Measurements from ENCODE around the gene RAI1.
"Not testable (repeated sequence)": the region's sequence is repeated elsewhere in the genome, so short reads cannot be mapped to it uniquely, and the experiment has no call there.

The RAI1 gene

GRCh38 chr17:17806611-17807274 is 125.5 kb downstream of the RAI1 start:
- DNase-seq = no peak

DNA sequence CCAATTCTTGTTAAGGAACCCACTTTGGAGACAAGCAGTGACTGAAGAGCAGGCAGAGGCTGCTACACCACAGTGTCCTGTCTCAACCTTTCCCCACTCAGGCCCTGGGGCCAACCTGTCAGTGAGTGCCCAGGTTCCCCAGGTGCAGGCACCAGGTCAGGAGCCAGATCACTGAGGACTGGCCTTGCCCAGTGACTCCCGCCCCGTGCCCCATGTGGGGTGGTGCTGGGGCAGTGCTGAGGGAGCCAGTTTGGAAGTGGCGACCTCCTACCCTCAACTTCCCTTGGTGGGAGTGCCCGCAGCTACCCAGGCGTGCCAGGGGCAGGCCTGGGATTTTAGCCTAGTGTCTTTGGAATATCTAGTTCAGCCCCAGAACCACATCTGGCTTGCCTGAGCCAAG is 126.2 kb downstream of the RAI1 start:
- no peak for DNase-seq

- not testable (repeated sequence) for DNase-seq
Measured at GRCh38 chr17:17808200-17808599, 126.9 kb downstream of the RAI1 start.

GRCh38 chr17:17808706-17809432 is 127.6 kb downstream of the RAI1 start:
- no peak for DNase-seq

DNA sequence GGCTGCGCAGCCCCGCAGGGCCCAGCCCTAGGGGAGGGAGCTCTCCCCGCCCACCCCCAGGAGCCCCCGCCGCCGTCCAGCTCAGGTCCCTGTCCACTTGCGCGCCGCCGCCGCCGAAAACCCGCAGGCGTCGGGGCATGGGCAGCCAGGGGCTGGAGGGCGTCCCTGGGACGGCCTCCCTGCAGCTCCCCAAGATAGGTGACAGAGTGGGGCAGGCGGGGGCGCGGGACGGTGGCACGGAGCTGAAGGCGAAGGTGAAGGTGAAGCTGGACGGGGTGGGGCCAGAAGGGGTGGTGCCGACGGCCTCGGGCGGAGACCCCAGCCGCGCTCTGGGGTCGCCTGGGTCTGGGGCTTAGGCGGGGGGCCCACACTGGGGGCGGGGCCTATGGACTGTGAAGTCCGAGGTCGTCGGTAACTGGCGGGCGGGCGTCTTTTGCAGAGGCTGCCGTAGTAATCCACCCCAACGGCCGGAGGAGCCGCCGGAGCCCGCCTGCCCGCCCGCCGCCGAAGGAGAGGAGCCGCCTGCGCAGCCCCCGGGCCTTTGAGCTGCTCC is 128.3 kb downstream of the RAI1 start:
- DNase-seq = no peak

- DNase-seq = no peak
Measured at GRCh38 chr17:17810084-17810894, 129.0 kb downstream of the RAI1 start.

- DNase-seq = no peak
Measured at GRCh38 chr17:17810895-17811248, 129.6 kb downstream of the RAI1 start.

DNA sequence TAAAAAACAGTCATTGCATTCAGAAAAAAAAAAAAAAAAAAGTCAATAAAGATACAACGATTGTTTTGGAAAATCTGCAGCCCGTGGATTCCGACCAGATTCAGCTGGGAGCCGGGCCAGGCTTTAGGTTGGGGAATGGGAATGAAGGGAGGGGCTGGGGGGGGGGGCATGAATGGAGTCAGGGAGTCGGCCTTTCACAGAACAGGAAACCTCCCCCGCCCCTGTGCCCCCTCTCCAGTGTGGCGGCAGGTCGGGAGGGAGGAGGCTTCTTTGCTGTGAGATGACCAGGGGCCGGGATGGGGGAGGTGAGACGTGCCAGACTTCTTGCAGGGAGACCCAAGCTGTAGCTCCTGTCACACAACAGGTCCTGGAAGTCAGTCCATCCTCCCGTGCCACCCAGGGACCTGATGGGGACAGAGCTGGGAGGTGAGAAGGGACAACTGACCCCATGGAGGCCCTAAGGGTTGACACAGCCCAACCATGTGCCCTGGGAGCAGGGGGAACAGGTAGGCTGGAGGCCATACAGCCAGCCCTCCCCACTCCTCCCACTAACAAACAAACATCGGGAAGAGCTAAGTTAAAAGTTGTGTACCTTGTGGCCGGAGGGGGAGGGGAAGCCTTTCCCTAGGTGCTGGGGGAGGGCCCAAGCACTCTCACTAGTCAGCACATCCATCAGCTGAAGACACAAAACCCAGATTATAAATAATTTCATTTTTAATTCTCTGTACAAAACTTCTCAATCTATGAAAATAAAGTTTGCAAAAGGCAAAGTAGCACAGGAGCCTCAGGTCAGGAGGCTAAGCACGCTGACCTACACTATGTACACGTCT is 130.3 kb downstream of the RAI1 start:
- no peak for DNase-seq

DNA sequence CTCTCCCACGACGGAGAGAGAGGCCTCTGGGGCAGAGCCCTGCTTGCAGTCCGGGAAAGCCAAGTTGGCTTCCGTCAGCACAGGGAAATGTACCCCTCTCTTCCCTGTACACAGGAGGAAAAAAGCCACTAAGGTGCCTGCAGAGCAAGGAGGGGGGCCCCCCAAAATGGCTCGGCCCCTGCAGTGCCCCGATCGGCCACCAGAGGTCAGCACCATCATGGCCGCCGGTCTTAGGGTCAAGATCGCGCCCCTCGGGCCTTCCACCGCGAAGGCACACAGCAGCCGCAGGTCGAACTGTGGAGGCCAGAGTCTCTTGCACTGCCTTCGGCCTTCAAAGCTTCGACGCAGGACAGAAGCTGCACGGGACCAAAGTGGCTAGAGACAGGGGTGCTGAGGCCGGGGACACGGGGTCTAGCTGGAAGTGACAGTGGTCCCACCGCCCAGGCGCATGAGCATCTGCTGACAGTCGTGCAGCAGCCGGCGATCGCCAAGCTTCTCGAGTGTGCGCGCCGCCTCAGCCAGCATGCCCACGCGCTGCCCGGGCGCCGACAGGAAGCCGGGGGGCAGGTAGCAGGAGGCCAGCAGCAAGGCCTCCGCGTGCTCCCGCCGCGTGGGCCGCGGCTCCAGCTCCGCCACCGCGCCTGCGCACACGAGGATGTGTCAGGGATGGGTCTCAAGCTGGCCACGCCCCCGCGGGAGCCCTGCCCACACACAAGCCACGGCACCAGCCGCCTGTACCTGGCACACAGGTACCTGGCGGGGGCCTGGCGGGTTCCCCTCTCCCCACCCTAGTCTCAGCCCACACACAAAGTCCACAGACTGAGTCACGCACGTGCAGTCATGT is 131.2 kb downstream of the RAI1 start:
- no peak for DNase-seq

- DNase-seq = no peak
Measured at GRCh38 chr17:17813055-17813724, 131.9 kb downstream of the RAI1 start.

DNA sequence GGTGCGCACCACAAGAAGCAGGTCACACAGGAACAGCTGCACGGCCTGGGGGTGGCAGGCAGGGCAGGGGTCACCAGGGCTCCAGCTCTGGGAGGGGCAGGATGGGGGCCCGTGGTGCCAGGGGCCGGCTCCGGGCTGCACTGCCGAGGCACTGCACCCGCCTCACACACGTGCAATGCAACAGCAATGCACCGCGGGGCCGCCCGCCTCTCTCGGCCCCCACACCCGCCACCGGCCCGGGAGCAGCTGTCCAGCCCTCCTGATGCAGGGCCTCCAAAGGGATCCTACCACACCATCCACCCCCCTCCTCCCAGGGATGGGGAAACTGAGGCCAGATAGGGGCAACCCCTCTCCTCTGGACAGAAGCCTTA is 132.5 kb downstream of the RAI1 start:
- DNase-seq = no peak

- no peak for DNase-seq
Measured at GRCh38 chr17:17814162-17815061, 133.2 kb downstream of the RAI1 start.

- no peak for DNase-seq
Measured at GRCh38 chr17:17815062-17815406, 133.8 kb downstream of the RAI1 start.

GRCh38 chr17:17815436-17816200 is 134.4 kb downstream of the RAI1 start:
- DNase-seq = no peak

- DNase-seq = no peak
Measured at GRCh38 chr17:17816240-17816814, 135.1 kb downstream of the RAI1 start.

DNA sequence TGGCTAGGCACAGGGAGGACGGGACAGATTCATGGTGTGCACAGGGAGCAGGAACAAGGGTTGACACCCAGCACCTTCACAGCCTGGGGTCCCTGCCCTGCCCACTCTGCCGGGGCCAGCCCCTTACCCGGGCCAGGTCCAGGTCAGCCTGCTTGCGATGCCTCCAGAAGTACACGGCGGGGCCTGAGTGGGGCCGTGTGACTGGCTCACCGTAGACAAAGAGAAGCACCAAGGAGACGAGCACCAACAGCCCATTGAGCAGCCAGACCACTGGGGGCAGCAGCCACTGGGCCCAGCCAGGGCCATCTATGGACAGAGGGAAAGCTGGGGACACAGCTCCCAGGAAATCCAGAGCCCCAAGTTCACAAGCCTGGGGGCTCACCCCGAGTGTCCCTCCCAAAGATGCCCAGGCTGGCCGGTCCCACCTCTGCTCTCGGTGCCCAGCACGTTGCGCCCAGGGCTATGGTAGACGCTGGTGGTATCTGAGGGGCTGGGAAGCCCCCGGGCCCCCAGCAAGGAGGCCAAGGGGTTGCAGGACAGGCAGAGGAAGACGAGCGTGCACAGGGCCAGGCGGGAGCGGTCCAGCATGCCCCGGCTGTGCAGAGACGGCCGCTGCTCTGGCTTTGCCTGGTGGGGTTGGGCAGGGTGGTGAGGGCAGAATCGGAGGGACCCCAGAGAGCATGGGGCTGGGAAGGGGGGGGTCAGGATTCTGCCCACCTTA is 135.7 kb downstream of the RAI1 start:
- DNase-seq = no peak

GRCh38 chr17:17817552-17817947 is 136.3 kb downstream of the RAI1 start:
- DNase-seq = no peak

GRCh38 chr17:17818088-17818526 is 136.8 kb downstream of the RAI1 start:
- no peak for DNase-seq

Data from NCI-H774 (cell line).